Measurements from ENCODE around the gene PCYOX1L. TPM values are rescaled to one million over a fixed set of nuclear protein-coding genes. Genes with fewer than 3 reads are reported as not detected.

The PCYOX1L gene
- polyA plus RNA-seq, 3 donors = 9.8 to 31.8 (median 13.5) TPM

DNA sequence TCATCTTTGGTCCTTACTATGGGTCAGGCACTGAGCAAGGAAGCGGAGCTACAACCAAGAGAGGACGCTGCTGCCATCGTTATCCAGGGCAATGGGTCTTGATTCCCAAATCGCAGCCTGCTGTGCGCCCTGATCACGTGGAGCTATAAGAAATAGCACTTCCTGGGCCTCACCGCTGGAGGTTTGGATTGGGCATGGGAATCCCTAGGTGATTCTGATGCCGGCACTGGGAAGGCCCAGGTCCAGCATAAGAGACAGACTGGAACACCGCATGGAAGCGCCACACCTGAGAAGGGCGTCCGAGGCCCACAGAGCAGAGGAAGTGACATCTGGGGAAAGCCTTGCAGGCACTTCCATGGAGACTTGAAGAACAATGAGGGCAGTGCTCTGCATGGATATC, 18.3 kb downstream of the PCYOX1L start:
- Histone ChIP-seq H4K20me1 (ENCODE audit: insufficient read depth, low read length) (no peaks in the 10 kb centered on the region), H3K4me3 (replicated peaks in 1 of 3; ENCODE audit: low read depth in 2 of 3, low read length in 3 of 3) (no peak overlapping the region), H2AFZ (ENCODE audit: insufficient read depth, low read depth, low read length, poor library complexity, severe bottlenecking) (no peak overlapping the region), H3K4me2 (replicated peaks; ENCODE audit: extremely low read depth, low read length, poor library complexity, severe bottlenecking) (no peak overlapping the region), H3K9me3 (replicated peaks in 1 of 2; ENCODE audit: control insufficient read depth in 1 of 2, insufficient read depth in 1 of 2, low read length in 2 of 2) (no peaks in the 10 kb centered on the region), H3K9ac (ENCODE audit: insufficient read depth, low read length, poor library complexity, severe bottlenecking) (no peak overlapping the region), H3K79me2 (ENCODE audit: insufficient read depth, low read length) (no peaks in the 10 kb centered on the region), H3K4me1 (ENCODE audit: control insufficient read depth in 1 of 2, insufficient read depth in 2 of 2, low read length in 2 of 2) (no peaks in the 10 kb centered on the region), H3K27me3 (ENCODE audit: control insufficient read depth in 2 of 2, insufficient read depth in 2 of 2, low read length in 2 of 2) (no peaks in the 10 kb centered on the region), H3K36me3 (replicated peaks in 1 of 2; ENCODE audit: control insufficient read depth in 1 of 2, insufficient read depth in 2 of 2, low read length in 2 of 2) (no peaks in the 10 kb centered on the region), H3K27ac (ENCODE audit: low read depth in 1 of 2, low read length in 2 of 2) (no peak overlapping the region)
- H3K27me3 Mint-ChIP-seq (ENCODE audit: low read depth in 3 of 3) = peaks cover 0 to 5% (median 1%) of the 10 kb centered on the region in 3 donors
- no peak overlapping the region for H3K27ac Mint-ChIP-seq
- no peaks in the 10 kb centered on the region for H3K4me1 Mint-ChIP-seq
- no peak for DNase-seq
- no peaks in the 10 kb centered on the region for H3K36me3 Mint-ChIP-seq
- TF ChIP-seq, protein P1, sequence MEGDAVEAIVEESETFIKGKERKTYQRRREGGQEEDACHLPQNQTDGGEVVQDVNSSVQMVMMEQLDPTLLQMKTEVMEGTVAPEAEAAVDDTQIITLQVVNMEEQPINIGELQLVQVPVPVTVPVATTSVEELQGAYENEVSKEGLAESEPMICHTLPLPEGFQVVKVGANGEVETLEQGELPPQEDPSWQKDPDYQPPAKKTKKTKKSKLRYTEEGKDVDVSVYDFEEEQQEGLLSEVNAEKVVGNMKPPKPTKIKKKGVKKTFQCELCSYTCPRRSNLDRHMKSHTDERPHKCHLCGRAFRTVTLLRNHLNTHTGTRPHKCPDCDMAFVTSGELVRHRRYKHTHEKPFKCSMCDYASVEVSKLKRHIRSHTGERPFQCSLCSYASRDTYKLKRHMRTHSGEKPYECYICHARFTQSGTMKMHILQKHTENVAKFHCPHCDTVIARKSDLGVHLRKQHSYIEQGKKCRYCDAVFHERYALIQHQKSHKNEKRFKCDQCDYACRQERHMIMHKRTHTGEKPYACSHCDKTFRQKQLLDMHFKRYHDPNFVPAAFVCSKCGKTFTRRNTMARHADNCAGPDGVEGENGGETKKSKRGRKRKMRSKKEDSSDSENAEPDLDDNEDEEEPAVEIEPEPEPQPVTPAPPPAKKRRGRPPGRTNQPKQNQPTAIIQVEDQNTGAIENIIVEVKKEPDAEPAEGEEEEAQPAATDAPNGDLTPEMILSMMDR (IDR thresholded peaks at IDR 0.05) = no peak
- intact Hi-C loops (cut with micrococcal nuclease) = no loop called here
- no peaks in the 10 kb centered on the region for H3K9me3 Mint-ChIP-seq
- 98% methylated on average over 10 of the region's 12 CpGs for WGBS (ENCODE audit: insufficient coverage)
- no peak overlapping the region for H3K4me3 Mint-ChIP-seq

DNA sequence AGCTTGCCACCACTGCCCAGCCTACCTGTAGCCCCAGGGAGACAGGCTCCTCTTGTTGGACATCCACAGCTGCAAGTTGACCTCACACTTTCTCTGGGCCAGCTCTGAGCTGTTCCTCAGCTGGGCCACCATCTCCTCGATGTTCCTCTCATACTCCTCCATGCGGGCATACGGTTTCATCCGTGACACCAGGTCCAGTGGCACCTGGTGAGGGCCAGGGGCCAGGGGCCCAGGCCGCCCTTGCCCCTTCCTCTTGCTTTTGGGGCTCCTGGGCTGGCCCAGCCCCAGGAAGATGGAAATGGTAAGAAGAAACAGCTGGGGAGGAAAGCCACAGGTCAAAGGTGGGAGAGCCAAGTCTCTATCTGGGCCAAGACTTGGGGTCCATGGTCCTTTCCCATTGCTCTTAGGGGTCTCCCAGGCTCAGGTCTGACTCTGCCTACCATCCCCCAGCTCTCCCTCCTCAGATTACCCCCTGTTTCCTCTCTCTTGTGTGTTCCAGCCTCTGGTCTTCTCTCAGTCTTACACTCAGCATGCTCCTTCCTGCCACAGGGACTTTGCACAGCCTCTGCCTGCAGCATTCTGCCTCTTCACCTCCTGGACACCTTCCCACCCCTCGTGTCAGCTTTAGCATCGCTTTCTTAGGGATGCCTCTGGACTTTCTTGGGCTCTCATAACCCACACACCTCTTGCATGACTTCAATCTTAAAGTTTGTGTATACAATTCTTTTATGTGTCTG, 19.0 kb downstream of the PCYOX1L start:
- no peak overlapping the region for H3K4me3 Mint-ChIP-seq
- intact Hi-C loops (cut with micrococcal nuclease) = no loop called here
- H3K27me3 ChIP-seq (ENCODE audit: control insufficient read depth in 2 of 2, insufficient read depth in 2 of 2, low read length in 2 of 2) = no peaks in the 10 kb centered on the region

More for the DNA sequence above, 19.0 kb downstream of the PCYOX1L start:
- TF ChIP-seq, protein P1 (IDR thresholded peaks at IDR 0.05) = no peak
- Histone ChIP-seq H2AFZ (ENCODE audit: insufficient read depth, low read depth, low read length, poor library complexity, severe bottlenecking) (no peak overlapping the region), H3K36me3 (replicated peaks in 1 of 2; ENCODE audit: control insufficient read depth in 1 of 2, insufficient read depth in 2 of 2, low read length in 2 of 2) (no peaks in the 10 kb centered on the region), H3K4me2 (replicated peaks; ENCODE audit: extremely low read depth, low read length, poor library complexity, severe bottlenecking) (no peak overlapping the region), H3K27ac (ENCODE audit: low read depth in 1 of 2, low read length in 2 of 2) (no peak overlapping the region), H3K9me3 (replicated peaks in 1 of 2; ENCODE audit: control insufficient read depth in 1 of 2, insufficient read depth in 1 of 2, low read length in 2 of 2) (no peaks in the 10 kb centered on the region), H3K79me2 (ENCODE audit: insufficient read depth, low read length) (no peaks in the 10 kb centered on the region), H3K9ac (ENCODE audit: insufficient read depth, low read length, poor library complexity, severe bottlenecking) (no peak overlapping the region), H3K4me3 (replicated peaks in 1 of 3; ENCODE audit: low read depth in 2 of 3, low read length in 3 of 3) (no peak overlapping the region), H3K4me1 (ENCODE audit: control insufficient read depth in 1 of 2, insufficient read depth in 2 of 2, low read length in 2 of 2) (no peaks in the 10 kb centered on the region), H4K20me1 (ENCODE audit: insufficient read depth, low read length) (no peaks in the 10 kb centered on the region)
- peaks cover 0 to 5% (median 1%) of the 10 kb centered on the region in 3 donors for H3K27me3 Mint-ChIP-seq (ENCODE audit: low read depth in 3 of 3)
- peaks cover 2% of the 10 kb centered on the region for H3K4me1 Mint-ChIP-seq
- no peak for DNase-seq
- no peaks in the 10 kb centered on the region for H3K9me3 Mint-ChIP-seq
- WGBS (ENCODE audit: insufficient coverage) = 98% methylated on average over 7 of the region's 7 CpGs
- H3K27ac Mint-ChIP-seq = no peak overlapping the region
- H3K36me3 Mint-ChIP-seq = no peaks in the 10 kb centered on the region

Data from CD14-positive monocyte (primary cell).